HG02588 (cell line): ENCODE results near the gene ATG101.

Source experiments
- ATAC-seq: cut with Tn5 transposase; IDR thresholded peaks from one replicate; pipeline ENCODE4 v1.9.1; 2021; ENCODE audit warnings: mild to moderate bottlenecking, moderate library complexity; ENCODE audit not compliant: unreplicated experiment

ATG101 gene

DNA sequence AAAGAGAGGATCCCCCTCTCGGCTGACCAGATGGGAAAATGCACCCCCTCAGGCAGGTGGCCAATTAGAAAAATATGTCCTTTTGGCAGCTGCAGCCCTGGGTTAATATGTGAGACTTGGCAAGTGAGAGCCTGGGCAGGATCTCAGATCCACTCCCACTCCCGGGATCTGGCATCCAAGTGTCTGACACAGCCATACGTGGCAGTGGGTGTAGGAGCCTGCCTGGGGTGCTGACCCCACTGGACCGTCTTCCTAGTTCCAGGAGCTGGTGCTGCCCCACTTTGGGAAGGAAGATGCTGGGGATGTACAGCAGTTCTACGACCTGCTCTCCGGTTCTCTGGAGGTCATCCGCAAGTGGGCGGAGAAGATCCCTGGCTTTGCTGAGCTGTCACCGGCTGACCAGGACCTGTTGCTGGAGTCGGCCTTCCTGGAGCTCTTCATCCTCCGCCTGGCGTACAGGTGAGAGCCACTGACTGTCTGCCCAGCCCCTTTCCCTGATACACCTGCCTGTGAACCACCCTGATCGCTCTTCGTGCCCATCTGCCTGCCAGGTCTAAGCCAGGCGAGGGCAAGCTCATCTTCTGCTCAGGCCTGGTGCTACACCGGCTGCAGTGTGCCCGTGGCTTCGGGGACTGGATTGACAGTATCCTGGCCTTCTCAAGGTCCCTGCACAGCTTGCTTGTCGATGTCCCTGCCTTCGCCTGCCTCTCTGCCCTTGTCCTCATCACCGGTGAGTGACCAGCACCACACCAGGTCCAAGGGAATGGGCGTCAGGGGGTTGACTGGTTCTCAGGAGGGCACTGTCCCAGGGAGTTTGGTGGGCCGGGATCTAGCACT, 12.8 kb upstream of the ATG101 start:
- ATAC-seq, result no peak

DNA sequence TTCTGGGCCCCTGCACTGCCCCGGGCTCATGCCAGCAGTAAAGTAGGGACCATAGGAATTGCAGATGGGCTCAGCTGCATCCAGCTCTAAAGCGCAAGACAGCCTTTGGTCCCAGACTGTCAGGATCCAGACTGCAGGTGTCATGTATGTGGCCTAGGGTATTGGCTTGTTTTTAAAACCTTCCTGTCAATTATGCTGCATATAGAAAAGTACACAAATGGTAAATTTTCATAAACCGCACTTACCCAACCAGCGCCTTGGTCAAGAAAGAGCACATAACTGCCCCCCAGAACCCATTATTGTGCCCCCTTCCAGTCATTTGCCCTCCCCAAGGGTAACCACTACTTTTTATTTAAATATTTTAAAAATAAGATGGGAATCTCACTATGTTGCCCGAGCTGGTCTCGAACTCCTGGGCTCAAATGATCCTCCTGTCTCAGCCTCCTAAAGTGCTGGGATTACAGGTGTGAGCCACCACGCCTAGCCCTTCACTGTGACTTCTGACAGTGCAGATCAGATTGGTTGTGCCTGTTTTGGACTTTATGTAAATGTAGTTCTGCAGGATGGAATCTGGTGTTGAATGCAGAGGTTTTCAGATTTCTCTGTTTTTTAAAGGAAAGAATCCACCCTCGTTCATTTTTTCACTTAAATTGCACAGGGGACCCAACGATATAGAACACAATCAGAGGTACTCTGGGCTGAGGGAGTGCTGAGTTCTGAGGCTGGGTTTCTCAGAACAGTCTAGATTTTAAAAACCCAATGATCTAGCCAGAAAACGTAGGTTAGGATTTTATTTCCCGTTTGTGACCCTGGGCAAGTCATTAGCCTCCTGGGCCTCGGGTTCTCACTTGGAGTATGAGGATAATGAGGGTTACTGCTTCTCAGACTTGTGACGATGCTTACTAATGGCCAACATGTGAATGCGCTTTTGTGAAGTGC, 11.9 kb upstream of the ATG101 start:
- ATAC-seq, result no peak

DNA sequence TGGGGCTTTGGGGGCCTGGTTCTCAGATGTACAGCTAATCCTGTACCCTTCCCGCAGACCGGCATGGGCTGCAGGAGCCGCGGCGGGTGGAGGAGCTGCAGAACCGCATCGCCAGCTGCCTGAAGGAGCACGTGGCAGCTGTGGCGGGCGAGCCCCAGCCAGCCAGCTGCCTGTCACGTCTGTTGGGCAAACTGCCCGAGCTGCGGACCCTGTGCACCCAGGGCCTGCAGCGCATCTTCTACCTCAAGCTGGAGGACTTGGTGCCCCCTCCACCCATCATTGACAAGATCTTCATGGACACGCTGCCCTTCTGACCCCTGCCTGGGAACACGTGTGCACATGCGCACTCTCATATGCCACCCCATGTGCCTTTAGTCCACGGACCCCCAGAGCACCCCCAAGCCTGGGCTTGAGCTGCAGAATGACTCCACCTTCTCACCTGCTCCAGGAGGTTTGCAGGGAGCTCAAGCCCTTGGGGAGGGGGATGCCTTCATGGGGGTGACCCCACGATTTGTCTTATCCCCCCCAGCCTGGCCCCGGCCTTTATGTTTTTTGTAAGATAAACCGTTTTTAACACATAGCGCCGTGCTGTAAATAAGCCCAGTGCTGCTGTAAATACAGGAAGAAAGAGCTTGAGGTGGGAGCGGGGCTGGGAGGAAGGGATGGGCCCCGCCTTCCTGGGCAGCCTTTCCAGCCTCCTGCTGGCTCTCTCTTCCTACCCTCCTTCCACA, 11.0 kb upstream of the ATG101 start:
- ATAC-seq, result no peak

DNA sequence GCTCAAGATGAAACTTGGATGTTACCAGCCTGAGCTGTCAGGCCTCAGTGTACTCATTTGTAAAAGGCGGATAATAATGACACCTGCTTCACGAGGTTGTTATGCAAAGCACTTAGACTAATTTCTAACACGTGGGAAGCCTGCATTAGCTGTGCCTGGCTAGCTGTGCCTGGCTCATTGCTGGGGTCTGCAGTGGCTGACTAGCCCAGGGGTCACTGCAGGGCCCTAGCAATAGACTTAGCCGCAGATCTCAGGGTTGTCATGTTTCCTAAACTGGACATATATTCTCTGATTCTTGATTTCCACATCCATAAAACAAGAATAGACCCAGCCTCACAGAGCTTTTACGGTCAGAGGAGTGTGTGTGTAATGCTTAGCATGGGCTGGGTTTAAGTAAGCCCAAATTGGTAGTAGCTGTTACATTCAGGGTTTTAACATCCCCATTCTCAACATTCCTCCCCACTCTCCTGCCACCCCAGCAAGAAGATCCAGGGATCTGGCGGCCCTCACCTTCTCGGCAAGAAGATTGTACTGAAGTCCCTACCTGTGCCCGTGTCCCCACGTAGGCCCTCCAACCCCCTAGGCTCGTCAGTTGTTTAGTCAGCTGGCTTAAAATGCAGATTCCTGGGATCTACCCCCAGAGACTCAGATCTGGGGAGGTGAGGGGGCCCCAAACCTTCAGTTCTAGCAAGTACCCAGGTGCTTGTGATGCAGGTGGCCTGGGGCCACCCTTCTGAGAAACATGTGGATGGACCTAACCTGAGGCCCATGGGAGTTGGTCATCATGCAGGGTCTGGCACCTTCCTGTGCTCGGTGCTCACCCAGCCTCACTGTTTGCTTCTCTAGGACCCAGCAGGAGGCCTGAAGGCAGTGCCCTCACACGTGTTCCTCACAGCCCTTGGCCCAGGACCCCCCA, 9.9 kb upstream of the ATG101 start:
- no peak for ATAC-seq

DNA sequence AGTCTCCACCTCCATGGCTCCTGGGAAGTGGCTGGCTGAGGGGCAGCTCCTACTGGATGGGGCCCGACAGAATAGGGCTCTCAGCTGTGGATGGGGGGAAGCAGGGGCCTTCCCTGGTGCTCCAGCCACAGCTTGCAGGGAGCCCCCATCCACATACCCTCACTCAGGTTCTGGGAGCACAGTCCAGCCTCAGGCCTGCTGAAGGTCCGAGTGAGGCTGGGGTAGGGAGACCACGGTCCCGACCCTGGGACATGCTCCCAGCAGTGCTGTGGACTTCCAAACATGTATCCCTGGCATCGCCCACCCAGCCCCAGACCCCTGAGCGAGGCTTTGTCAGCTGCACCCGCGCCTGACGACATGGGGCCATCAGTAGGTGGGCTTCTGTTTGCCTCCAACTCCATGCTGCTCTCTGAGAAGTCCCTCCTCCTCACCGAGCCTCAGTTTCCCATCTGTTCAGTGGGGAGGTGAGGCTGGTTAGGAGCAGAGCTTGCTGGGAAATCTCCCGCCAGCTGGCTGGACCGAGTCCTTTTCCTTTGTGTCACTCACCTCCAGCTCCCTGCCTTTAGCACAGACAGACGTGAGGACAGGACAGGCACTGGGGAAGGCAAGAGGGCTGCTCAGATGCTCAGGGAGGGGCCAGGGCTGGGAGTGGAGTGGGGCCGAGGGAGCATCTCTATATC, 9.1 kb upstream of the ATG101 start:
- ATAC-seq, result no peak

DNA sequence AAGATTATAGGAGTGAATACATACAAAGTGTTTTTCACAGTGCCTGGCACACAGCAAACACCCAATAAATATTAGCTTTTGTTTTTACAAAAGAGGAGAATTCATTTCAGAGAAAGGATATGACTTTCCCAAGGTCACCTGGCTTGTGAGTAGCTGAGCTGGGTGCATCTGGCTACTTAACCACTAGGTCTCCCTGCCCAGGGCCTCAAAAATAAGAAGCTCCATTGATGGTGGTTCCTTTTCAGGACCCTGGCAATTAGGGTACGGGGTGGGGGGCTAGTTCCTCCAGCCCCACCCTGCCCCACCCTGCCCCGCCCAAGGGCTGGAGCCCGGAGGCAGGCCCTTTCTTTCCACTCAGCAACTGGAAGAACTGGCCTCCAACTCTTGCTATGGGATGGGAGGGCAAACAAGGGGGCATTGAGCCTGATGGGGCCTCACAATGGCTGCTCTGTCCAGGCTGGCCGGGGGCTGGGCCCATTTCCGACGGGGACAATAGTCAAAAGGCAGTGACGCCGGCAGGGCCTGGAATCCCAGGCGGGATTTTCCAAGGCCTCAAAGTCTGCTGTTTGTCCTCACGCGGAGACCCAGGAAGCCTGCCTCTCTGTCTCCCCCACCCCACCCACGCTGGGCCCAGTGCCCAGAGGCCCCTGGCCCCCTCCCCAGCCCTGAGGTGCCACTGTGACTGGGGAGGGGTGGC, 8.2 kb upstream of the ATG101 start:
- ATAC-seq, result no peak

DNA sequence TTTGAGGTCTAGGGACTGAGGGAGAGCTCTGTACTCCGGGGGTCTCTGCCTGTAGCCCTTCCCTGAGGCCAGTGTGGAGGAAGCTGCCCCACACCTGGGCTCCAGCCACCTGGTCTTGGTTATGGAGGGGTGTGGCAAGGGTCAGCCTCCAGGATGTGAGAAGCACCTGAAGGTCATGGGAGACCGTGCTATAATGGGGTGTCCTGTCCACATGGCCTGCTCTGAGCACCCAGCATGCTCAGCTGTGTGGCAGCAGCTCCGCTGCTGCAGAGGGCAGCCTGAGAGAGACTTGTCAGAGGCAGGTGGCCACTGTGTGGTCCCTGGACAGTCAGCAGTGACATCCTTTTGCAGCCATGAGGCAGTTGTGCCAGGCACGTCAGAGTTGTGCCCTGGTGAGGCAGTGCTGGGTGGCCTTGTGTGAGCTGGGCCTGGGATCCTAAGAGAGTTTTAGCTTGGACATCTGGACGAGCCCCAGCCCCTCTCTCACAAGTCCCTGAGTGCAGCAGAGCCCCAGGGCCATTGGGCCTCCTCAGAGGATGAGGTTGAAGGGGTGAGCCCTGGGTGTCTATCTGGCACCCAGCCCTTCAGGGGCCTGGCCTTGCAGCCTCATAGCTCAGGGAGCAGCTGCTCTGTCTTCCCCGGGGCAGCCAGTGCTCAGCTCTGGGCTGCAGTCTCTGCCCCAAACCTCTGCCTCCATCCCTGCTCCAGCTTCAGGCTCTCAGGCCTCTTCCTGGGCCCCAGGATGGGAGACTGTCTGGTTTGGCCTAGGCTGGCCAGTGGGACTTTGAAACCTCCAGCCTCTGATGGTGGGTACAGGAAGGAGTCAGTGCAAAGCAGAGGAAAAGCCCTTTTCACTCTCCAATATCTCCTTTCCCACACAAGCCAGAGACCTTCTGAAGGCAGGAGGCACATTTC, 7.4 kb upstream of the ATG101 start:
- ATAC-seq, result no peak

DNA sequence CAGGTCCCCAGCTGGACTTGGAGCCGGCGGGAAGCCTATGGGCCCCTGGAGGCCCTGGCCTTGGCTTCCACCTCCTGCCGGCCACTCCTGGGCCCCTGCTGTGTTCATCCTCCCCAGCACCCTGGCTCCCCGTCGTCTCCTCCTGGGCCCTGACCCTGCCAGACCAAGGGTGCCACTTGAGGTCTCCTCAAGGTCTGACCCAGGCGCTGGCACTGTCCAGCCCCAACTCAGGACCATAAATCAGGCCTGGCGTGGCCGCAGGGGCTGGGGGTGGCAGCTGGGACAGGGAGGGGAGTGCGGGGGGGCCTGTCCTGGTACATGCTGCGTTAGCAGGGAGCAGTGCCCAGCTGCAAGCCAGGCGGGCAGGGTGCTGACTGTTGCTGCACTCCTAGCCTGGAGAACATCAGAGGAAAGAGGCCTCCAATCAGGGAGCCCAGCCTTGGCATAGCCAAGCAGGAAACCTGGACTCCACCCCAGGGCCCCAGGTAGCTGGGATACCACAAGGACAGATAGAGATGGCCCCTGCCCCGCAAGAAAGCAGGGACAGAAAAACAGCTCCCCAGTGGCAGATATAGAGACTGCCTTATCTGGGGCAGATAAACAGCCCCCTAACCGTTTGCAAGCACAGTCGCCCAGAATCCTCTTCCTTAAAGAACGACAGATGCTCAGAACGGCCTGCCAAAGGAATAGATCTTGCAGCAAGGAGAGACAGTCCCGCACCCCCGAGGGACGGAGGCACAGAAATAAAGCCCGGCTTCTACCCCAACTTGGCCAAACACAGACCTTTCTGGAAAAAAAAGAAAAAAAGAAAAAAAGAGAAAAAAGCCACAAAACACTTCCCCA, 6.5 kb upstream of the ATG101 start:
- ATAC-seq, result no peak

DNA sequence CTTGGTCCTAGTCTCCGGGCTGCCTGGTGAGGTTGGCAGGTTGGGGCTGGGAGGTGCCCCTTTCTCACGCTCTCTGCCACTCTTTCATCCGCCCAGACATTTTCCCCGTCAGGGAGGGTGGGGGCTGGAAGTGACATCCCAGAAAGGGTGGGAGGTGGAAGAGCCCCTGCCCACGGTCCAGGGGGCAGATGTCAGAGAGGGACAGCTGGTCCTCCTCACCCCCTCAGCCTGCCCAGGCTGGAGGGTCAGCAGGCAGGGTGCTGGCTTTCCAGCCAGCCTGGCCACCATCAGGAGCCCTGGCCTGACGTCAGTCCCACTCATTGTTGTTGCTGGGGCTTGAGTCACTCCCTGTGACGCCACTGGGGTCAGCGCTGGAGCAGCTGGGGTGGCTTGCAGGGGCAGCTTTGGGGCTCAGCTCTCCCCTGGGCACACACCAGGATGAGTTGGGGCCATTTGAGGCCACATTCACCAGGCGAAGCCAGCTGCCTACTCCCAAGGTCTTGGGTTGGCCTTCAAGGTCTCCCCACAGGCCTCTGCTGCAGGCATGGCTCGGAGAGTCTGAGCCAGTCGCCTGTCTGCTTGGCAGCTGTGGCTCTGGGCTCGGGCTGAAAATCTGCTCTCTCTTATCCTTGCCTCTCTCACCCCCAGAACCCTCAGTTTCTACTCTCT, 5.7 kb upstream of the ATG101 start:
- no peak for ATAC-seq

DNA sequence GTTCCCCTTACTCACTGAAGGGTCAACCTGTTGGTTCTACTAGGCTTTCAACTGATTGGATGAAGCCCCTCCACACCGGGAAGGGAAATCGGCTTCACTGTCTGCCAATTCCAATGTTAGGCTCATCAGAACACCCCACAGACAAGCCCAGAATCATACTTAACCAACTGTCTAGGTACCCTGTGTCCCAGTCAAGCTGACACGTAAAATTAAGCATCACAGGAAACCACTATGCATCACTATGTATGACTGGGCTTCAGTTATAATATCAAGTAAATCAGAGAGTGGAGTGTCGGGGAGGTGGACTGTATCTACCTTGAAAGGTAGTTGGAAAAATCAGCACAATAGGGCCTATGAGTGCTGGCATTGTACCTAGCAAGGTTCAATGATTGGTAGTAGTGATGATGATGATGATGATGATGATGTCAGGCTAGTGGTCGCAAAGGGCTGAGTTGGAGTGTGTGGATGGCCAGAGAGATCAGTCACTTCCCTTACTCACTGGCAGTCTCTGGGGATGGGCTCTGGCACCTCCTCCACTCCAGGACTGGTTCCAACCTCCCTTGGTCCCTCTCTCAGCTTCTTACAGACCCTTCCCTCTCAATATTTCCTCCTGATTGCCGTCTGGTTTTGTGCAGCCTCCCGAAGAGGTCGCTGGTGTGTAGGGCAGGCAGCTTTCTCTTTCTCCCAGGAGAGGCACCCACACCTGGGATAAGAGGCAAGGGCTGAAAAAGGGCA, 3.3 kb upstream of the ATG101 start:
- ATAC-seq, result no peak

DNA sequence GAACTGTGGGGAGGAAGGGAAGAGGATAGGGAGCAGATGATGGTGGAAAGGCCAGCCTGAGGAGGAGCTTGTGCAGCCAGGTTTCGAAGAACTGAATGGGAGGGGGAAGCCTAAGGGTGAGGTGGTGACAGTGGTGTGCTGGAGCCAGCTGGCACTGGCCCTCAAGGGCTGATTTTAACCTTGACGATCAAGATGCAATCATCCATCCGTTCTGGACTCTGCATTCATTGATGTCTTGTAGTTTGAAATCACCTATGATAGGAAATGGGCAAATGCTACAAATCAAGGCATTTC, 2.8 kb upstream of the ATG101 start:
- ATAC-seq, result no peak

DNA sequence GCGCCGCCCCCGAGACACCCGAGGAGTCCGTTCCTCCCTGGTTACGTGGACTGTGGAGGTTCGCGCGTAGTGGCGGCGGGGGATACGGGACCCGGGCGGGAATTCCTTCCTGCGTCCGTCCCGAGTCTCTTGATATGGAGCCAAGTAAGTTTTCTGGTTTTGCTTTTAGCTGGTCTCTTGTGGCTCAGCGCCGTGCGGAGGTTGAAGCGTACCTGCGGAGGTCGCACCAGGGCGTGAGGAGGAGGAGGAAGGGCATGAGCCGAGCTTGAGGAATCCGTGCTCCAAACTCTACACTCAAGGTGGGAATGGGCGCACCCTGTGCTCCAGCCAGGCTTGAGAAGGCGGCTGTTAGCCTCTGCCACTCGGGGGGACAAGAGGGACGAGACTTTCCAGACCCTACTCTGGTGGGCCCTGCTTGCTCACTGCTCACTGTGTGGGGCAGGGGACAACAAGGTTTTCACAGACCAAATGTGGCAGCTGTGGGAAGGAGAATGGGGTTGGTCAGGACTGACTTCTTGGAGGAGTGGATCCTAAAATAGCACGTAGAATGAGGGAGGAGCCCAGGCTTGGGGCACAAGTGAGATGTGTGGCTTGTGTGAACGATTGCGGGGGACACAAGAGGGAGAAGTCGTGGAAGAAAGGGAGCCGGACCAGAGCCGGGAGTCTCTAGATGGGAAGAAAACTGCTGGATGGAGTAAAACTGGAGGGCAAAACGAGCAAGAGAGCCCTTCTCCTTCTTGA, 577 bp downstream of the ATG101 start:
- peak; percentile 26 for ATAC-seq

DNA sequence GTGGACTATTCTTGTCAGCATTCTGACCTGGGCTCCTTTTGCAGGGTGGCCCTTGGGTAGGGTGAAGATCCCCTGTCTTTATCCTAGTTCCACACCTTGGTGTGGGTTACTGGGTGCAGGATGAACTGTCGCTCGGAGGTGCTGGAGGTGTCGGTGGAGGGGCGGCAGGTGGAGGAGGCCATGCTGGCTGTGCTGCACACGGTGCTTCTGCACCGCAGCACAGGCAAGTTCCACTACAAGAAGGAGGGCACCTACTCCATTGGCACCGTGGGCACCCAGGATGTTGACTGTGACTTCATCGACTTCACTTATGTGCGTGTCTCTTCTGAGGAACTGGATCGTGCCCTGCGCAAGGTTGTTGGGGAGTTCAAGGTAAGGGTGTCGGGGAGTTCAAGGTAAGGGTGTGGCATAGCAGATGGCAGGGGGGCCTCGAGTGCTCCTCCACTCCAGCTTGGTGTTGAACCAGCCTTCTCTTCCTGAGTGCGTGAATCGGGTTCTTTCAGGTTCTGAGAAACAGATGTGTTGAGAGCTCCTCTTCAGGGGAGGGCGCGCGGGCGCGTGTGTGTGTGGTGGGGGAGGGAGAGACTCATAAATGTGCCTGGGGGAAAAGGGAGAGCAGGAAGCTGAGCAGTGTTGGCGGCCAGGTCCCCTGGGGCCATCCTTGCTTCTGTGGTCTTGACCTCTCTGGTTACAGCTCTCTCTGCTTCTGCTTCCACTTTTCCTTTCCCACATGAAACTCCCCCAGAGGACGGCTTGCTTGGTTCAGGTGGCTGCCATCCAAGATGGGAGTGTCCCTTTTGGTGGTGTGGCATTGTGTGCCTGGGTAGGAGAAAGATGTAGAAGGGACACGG, 4.0 kb downstream of the ATG101 start:
- ATAC-seq, result no peak

DNA sequence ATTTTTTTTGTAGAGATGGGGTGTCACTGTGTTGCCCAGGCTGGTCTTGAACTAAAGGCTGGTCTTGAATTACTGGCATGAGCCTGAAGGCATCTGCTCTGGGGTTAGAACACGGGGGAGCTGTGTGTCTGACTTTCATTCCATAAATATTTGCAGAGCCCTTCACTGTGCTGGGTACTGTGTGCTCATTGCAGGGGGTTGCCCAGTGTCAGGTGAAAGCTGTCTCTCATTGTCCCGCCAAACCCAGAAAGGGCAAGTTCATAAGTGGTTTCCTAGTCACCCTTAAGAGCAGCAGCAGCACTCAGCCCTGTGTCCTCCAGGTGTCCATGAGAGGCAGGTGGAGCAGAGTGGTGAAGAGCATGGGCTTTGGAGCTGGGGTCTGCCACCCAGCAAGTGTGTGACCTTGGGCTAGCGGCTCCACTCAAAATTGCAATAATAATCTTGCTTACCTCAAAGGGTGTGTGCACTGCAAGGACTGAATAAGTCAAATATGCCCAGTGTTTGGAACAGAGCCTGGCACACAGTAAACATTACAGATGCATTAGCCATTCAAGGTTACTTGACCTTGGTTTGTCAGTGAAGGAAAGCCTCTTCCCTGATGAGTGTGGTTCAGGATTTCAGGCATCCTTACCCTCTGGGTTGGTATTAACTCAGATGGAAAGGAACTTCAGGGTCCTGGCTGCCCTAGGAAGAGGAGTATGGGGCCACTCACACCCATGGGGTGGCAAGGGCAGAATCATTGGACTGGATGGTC, 5.4 kb downstream of the ATG101 start:
- no peak for ATAC-seq
